GM18519 (cell line): ENCODE data around the gene PPP2R5C.

Experiments
- ATAC-seq: cut with Tn5 transposase; IDR thresholded peaks from one replicate; pipeline ENCODE4 v1.9.1; 2021; ENCODE audit warnings: mild to moderate bottlenecking, moderate library complexity; ENCODE audit not compliant: unreplicated experiment, low FRiP score

Gene PPP2R5C

GRCh38 chr14:101932673-101933072 lies 171.2 kb downstream of the PPP2R5C start:
- no peak for ATAC-seq

- ATAC-seq: no peak
These were observed 171.7 kb downstream of the PPP2R5C start for GRCh38 chr14:101933209-101933608.

GRCh38 chr14:101934601-101935150 lies 173.2 kb downstream of the PPP2R5C start:
- no peak for ATAC-seq

GRCh38 chr14:101937926-101938767 lies 176.6 kb downstream of the PPP2R5C start:
- ATAC-seq: no peak

- no peak for ATAC-seq
These were observed 178.2 kb downstream of the PPP2R5C start for GRCh38 chr14:101939646-101940170.

- ATAC-seq: no peak
These were observed 182.9 kb downstream of the PPP2R5C start for GRCh38 chr14:101944451-101944850.

GRCh38 chr14:101945171-101945570 lies 183.7 kb downstream of the PPP2R5C start:
- no peak for ATAC-seq

GRCh38 chr14:101947577-101947903 lies 186.0 kb downstream of the PPP2R5C start:
- peak; percentile 5 for ATAC-seq

- ATAC-seq: peak; percentile 95
These were observed 186.6 kb downstream of the PPP2R5C start for GRCh38 chr14:101947904-101948665.

- ATAC-seq: no peak
These were observed 187.2 kb downstream of the PPP2R5C start for GRCh38 chr14:101948666-101949216.

- ATAC-seq: no peak
These were observed 188.6 kb downstream of the PPP2R5C start for GRCh38 chr14:101950100-101950499.

GRCh38 chr14:101950516-101951215 lies 189.2 kb downstream of the PPP2R5C start:
- no peak for ATAC-seq

- ATAC-seq: no peak
These were observed 191.6 kb downstream of the PPP2R5C start for GRCh38 chr14:101953151-101953550.

- ATAC-seq: no peak
These were observed 193.0 kb downstream of the PPP2R5C start for GRCh38 chr14:101954501-101954900.

- no peak for ATAC-seq
These were observed 194.2 kb downstream of the PPP2R5C start for GRCh38 chr14:101955695-101956161.

- no peak for ATAC-seq
These were observed 194.8 kb downstream of the PPP2R5C start for GRCh38 chr14:101956179-101956885.

GRCh38 chr14:101957406-101958234 lies 196.1 kb downstream of the PPP2R5C start:
- ATAC-seq: no peak

- ATAC-seq: no peak
These were observed 197.1 kb downstream of the PPP2R5C start for GRCh38 chr14:101958418-101959180.
